Measurements from ENCODE around the gene KLHL30. TPM values are rescaled to one million over a fixed set of nuclear protein-coding genes. Genes with fewer than 3 reads are reported as not detected.

KLHL30 gene
- total RNA-seq, 1 experiment from 2014 or later = not detected

- H2BK12ac ChIP-seq (ENCODE audit: insufficient read length, low read depth, low read length) = no peak overlapping the region
- no peak overlapping the region for H4K5ac ChIP-seq (ENCODE audit: insufficient read length, low read depth, low read length)
- no peak overlapping the region for H2BK120ac ChIP-seq (ENCODE audit: low read depth, low read length, poor library complexity, severe bottlenecking)
- Mint-ChIP-seq H3K27ac (no peak overlapping the region), H3K27me3 (ENCODE audit: low read depth) (peaks cover 41% of the 10 kb centered on the region), H3K36me3 (ENCODE audit: insufficient read depth in 1 of 3, low read depth in 3 of 3) (no peaks in the 10 kb centered on the region; a peak in 2 of 7 replicates), H3K4me1 (peaks cover 12 to 18% of the 10 kb centered on the region in 2 experiments), H3K9me3 (no peaks in the 10 kb centered on the region), H3K4me3 (peak overlapping the region; percentile 53 to 77)
- no peaks in the 10 kb centered on the region for H3K79me1 ChIP-seq (ENCODE audit: insufficient read depth, low read depth, low read length, poor library complexity, severe bottlenecking)
- no peak overlapping the region for H2BK15ac ChIP-seq (ENCODE audit: low read depth, low read length)
- H3K79me2 ChIP-seq (ENCODE audit: insufficient read depth, low read length) = no peaks in the 10 kb centered on the region
- no peak overlapping the region for H3K9ac ChIP-seq (ENCODE audit: extremely low read depth, insufficient read length, low read length)
- no peak overlapping the region for H3K56ac ChIP-seq (ENCODE audit: insufficient read length, low read depth, low read length)
- H3T11ph ChIP-seq (ENCODE audit: low read length) = no peak overlapping the region
- no peak overlapping the region for H2BK20ac ChIP-seq (ENCODE audit: low read depth, low read length, poor library complexity, severe bottlenecking)
- H4K20me1 ChIP-seq (ENCODE audit: control insufficient read depth, insufficient read depth, insufficient read length) = no peaks in the 10 kb centered on the region
- no CpG with 5 or more reads among the region's 21 CpGs for WGBS (ENCODE audit: extremely low coverage, insufficient read length, low lambda C conversion rate)
- no peak overlapping the region for H4K91ac ChIP-seq (ENCODE audit: insufficient read length, low read depth, low read length)
- no peak overlapping the region for H3K4ac ChIP-seq (ENCODE audit: low read depth, low read length)
- no peak overlapping the region for H2AK5ac ChIP-seq (ENCODE audit: insufficient read length, low read length)
- no peak overlapping the region for H3K14ac ChIP-seq (ENCODE audit: insufficient read depth, low read length)
- H3K27ac ChIP-seq (ENCODE audit: insufficient read length, low read depth, low read length) = no peak overlapping the region
- H3K23me2 ChIP-seq (ENCODE audit: insufficient read length, low read depth, low read length, poor library complexity, severe bottlenecking) = peaks cover 10% of the 10 kb centered on the region
- no peaks in the 10 kb centered on the region for H3K4me1 ChIP-seq (ENCODE audit: insufficient read depth, low read length)
- no peak overlapping the region for H3K23ac ChIP-seq (ENCODE audit: insufficient read length, low read depth, low read length)
- TF ChIP-seq CTCF (conservative IDR thresholded peaks at IDR 0.05) = no peak
- no peak overlapping the region for H3K18ac ChIP-seq (ENCODE audit: insufficient read length, low read depth, low read length)
- H2BK5ac ChIP-seq (ENCODE audit: insufficient read length, low read length) = no peak overlapping the region
- no peak overlapping the region for H4K8ac ChIP-seq (replicated peaks; ENCODE audit: insufficient read length, low read depth, low read length)
- H2AFZ ChIP-seq (ENCODE audit: low read length) = no peak overlapping the region
- peaks cover 9% of the 10 kb centered on the region; the same call in 1 of the 2 replicates for H3K27me3 ChIP-seq (ENCODE audit: insufficient read depth, low read length)
- peak overlapping the region; percentile 49 for H3K4me2 ChIP-seq (ENCODE audit: insufficient read depth, insufficient read length, low read length)
- no peak for DNase-seq
- H3K9me3 ChIP-seq (ENCODE audit: control insufficient read depth, low read depth, low read length) = no peaks in the 10 kb centered on the region
Measured at GRCh38 chr2:238158018-238158508, 19.6 kb downstream of the KLHL30 start.
